HG03175 (cell line): ENCODE data around the gene TCF12.

ENCODE experiments used
- ATAC-seq: cut with Tn5 transposase; IDR thresholded peaks from one replicate; pipeline ENCODE4 v1.9.1; 2021; ENCODE audit warnings: mild to moderate bottlenecking, moderate library complexity; ENCODE audit not compliant: unreplicated experiment

The TCF12 gene

DNA sequence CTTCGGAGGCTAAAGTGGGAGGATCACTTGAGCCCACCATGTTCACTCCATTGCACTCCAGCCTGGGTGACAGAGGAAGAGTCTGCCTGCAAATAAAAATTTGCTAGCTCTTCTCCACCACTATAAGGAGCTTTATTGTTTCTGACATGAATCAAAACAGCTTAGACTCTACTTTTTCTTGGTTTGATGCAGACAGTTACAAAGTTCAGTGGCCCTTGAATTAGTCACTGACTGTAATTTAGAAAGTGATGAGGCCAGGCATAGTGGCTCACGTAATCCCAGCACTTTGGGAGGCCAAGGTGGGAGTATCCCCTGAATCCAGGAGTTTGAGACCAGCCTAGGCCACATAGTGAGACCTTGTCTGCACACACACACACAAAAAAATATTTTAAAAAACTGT lies 285.5 kb downstream of the TCF12 start:
- ATAC-seq = no peak

DNA sequence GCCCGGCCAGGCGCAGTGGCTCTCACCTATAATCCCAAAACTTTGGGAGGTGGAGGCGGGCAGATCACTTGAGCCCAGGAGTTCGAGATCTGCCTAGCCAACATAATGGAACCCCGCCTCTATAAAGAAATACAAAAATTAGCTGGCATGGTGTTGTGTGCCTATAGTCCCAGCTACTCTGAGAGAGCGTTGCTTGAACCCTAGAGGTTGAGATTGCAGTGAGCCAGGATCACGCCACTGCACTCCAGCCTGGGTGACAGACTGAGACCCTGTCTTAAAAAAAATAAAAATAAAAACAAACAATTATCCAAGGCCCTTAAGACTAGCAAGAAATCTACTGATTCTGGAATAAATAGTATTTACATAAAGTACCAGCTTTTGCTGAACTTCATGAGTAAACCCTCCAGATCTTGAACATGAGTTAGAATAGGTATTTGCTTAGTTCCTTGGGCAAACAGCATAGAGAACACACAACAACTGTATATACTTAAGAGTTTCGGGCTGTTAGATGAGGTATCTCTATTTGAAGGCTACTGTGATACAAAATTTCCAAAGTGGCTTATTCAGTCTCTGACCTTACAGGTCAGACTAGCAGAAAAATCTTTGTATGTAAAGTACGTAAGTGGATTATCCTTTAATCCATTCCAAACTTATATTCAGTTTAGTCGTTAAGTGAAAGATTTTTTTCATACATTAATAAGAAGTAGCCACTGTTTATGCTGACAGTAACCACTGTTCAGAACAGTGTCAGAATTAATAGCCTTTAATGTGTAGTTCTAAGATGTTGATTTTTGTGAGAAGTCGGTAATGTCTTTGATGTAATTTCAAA lies 286.8 kb downstream of the TCF12 start:
- no peak for ATAC-seq

DNA sequence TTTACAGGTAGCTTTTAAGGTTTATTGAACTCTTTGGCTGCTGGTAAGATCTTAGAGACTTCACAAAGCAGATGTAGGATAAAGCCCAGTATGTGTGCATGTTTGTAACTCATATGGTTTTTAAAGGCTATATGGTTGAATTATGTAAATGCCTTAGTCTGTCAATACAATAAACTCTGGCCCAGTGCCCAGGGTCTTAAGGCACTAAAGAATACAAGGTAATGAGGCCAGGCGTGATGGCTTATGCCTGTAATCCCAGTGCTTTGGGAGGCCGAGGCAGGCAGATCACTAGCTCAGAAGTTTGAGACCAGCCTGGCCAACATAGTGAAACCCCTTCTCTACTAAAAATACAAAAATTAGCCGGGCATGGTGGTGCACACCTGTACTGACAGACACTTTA lies 287.6 kb downstream of the TCF12 start:
- no peak for ATAC-seq

DNA sequence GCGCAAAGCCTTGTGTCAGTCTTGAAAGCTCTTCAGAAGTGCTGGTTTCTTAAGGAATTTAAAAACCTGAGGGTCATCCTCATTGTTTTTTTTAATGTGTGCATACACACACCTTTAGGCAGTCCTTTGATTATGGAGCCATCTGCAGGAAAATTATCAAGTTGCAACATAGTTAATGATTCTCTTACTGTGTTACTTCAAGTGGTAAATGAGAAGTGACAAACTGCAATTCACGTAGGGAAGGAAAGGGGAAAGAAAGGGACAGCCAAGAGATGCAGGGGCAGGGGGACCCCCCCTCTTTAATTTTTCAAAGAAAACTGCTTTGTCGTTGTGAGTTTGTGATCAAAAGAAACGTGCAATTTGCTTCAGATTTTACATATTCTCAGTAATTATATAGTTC lies 295.4 kb downstream of the TCF12 start:
- ATAC-seq = peak; percentile 73

DNA sequence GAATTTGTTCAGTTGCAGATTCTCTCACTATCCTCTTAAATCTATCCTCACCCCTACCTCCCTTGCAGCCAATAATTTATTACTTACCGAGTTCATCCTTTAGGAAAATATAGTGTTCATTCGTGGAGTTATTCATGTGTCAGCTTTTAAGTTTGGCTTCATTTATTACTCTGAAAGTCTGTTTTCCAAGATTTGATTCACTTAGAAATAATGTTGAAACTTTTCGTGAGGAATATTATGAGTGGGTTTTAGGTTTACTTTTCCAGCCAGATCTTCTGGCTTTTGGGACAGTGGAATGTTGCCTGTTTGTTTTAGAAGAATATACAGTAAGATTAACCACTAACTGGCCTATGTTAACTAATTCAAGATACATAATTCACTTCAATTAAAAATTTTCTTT lies 296.9 kb downstream of the TCF12 start:
- ATAC-seq = no peak

DNA sequence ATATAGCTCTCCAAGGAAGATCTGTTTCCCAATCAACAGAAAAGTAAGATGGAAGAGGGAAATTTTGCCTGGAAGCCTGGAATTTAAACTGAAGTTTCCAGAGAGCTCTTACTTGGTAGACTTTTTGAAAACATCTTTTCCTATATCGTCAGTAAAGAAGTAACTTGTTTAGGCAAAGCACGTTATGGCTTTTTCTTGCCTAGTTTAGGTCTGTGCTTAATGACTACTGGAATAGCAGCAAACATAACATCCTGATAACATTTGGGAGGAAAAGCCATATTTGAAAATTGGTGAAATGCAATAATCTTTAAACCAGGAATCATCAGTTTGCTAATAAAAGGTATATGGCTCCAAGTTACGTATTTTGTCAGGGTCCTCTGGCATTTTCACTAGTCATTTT lies 297.4 kb downstream of the TCF12 start:
- ATAC-seq = no peak

DNA sequence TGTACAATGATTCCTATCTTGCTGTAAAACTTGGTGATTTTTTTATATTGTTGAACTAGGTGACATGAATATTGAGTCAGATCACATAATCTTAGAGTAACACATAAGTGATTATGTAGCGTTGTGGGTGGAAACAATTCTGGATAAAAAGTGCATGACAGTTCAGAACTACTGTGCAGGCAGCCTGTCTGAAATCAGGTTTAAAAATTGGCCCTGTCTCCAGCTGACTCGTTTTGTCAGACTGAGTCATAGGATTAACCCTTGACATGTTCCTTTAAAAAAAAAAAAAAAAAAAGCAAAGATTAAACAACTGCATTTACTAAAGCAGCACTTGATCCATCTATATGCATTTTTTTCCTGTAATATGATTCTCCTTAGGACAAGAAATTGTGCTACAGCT lies 297.8 kb downstream of the TCF12 start:
- no peak for ATAC-seq

DNA sequence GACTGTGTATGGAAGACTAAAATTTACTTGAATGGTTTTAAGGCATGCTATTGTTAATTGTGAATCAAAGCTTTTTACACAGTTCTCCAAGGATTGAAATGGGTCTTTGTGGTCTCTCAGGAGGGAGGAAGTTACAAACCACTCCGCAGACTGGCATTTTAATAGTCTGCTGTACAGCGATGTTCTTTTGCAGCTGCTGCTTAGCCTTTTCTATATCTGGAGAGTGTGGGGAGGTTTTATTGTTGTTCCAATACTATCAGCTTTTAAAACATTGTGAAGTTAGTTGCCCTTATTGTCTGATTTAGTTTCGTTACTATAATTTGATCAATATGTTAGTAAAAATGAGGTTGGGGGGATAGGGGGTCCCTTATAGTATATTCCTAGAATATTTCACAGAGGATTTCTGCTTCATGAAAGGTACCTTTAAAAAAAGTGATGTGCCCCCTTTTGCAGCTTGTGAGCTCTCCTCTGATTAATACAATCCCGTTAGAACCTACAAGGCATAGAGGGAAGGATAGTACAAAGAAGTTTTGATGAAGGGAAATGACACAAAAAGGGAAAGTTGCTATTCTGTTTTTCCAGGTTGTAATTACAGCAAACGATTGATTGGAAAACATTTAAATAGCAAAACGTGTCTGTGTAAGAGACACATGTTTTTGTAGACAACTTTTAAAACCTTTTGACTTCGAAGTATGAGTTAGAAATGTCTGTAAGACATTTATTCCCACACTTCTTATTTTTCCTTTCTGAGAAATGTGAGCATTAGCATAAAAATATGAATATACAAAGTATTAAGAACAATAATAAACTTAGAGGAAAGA lies 299.5 kb downstream of the TCF12 start:
- no peak for ATAC-seq

DNA sequence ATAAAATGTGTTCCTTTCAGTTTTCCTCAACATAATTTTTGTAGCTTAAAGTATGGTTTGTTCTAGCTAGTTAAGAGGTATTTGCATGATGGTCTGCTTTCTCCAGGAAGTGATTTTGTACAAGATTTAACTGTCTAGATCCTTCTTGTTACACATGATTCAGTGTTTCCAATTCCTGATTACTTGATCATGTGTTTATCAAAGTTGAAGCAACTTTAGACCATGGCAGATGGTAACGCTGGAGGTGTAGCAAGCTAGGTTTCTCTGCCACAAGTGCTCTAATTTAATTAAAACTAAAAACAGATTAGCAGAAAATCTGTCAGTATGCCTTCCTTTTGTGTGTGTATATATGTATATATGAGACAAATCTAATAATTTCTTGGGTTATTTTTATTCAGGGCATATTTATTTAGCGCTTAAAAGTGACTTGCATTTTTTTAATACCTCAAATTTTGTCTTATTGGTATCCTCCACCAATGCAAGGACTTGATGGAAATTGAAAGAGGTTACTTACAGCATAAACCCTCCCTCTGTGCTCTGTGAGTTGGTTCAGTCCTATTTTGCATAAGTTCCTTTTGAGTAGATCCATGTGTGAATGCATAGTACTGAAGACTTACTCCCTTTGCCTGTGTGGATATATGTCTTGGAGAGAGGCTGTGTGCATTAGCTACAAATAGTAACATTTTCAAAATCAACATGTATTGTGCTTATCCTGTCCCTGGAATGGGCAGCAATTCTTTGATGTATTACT lies 300.6 kb downstream of the TCF12 start:
- ATAC-seq = no peak

DNA sequence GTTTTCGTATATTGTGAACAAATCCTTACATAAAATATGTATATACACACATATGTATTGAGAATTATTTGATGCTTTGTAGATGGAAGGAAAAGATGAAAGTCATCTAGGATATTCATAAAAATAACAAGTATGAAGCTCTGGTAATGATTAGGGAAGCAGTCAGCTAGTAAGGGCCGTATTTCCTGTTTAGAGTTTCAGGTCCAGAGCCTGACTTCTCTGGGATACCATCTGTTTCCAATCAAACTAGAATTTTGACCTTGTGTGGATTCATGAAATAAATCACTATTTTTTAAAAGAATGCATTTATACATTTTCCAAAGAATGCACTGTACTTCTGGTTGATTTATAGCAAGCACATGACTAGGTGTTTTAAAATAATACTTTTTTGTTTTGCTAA lies 301.8 kb downstream of the TCF12 start:
- no peak for ATAC-seq

DNA sequence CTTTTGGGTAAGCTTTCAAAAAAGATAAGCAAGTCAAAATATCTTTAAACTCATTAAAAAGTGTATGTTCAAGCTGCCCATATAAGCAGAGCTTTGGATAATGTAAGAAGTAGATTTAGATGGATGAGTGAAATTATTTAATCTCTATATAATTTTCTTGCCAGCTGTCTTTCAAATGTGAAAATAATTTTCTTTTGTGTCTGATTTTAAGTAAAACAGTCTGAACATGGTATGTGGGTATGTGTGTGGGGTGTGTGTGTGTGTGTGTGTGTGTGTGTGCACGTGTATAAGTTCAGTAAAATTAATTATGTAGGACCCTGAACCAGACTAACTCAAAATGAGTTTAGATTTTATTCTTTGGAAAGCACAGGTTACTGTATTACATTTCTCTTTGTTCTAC lies 302.7 kb downstream of the TCF12 start:
- no peak for ATAC-seq

DNA sequence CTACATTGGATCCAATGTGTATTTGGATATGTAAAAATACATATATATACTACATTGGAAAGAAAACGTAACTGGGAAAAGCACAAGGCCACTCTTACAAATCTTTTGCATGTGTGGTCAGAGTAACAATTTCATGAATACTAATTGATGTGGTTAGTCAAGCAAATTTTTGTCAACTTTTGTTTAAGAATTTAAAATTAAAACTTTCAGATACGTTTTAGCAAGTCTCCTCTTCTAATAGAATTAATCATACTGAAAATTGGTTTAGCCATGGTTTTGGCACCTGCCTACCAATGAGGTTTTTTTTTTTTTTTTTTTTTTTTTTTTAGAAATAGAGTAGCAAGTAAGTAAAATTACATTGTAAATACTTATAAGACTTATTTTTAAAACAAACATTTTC lies 304.9 kb downstream of the TCF12 start:
- no peak for ATAC-seq

DNA sequence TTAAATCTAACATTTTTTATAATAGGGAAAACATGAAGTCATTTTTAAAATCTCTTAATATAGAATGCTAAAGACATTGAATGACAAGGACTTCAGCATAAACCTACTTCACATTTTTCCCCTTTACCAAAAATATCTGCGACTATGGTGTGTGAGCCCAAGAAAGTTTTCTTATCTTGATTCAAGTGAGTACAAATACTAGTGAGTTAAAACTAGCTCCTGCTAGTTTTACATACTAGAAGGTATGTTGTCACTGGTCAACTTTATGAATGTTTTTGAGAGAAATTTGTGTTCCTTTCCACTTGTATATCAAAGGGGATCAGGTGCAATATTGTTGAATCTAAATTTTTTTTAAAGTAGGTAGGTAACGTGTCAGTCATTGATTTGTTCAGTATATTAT lies 305.4 kb downstream of the TCF12 start:
- ATAC-seq = no peak

DNA sequence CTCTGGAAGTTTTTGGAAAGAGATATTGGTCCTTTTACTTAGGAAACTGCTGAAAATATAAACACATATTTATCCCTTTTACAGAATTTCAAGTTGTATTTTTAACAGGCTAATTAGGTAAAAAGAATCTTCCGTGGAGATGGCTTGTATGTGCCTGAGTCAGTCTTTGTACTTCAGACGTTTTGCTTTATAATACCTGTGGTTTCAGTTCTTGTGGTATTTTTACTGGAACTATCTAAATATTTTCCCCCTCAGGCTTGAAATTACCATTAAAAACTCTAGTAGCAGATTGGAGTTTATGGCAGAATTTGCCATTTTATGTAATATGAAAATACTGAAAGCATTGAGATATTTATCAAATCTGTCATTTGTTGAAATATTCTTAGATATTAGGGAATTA lies 306.2 kb downstream of the TCF12 start:
- ATAC-seq = no peak

DNA sequence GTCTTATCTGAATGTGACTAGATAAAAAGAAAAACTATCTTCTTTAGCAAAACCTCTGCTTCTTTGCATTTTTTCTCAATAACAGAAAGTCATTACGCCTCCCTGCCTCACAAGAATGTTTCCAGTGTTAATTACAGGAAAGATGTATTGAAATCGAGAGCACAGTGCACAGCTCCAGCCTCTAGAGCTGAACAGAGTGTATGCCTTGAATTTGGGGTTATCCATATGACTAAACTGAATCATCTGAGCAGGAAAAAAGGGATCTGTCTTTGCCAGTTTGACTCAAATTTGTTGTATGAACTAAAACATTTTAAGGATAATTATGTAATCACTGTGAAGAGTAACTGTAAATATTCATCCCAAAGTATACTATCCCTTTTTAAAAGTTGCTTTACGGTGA lies 308.7 kb downstream of the TCF12 start:
- ATAC-seq = no peak

DNA sequence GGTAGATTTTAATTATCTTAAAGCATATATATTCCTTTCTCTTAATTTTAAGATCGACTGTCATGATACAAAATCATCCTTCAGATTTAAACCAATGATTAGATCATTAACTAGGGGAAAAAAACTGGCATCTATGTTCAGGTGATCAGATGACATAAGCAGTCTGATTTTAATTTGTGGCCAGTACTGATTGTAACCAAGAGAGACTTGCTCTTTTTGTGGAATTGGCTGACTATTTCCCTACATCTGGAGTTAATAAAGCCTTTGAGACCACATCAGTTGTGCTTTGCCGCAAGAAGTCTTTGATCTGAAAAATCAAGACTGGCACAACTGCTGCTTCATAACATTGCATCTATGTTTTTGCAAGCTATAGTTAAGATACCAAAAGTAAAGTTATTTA lies 309.5 kb downstream of the TCF12 start:
- no peak for ATAC-seq

DNA sequence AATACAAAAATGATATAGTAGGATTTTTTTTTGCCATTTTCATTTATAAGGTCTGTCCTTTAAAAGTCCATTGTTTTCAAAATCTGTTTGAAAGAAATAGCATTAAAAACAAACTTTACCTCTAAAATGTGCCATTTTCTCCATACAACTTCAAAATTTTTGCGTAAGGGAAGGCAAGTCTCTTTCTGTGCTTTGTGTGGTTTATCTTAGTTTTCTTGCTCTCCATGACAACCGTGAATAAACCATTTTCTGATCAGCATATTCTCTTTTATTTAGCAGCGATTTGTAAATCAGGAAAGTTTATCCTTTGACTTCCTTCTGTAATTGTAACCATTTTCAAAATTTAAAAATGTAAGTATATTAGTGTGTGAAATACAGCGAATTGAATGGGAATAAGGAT lies 310.0 kb downstream of the TCF12 start:
- ATAC-seq = no peak

DNA sequence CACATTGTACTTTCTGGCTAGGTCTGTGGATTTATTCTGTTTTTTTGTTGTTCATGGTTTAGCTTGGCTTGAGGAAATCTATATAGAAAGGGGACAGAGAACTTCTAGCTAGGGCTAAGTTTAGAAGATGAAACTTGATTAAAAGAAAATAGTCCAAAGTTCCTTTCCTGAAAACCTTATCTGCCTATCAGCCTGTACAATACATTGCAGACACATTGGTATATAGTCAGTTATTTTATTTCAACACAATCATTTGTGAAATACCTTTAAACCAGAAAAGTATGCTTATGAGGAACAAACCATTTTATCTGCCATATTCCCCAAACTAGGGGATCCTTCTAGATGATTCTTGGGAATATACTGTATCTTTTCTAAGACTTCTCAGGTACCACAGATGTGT lies 310.6 kb downstream of the TCF12 start:
- ATAC-seq = no peak

DNA sequence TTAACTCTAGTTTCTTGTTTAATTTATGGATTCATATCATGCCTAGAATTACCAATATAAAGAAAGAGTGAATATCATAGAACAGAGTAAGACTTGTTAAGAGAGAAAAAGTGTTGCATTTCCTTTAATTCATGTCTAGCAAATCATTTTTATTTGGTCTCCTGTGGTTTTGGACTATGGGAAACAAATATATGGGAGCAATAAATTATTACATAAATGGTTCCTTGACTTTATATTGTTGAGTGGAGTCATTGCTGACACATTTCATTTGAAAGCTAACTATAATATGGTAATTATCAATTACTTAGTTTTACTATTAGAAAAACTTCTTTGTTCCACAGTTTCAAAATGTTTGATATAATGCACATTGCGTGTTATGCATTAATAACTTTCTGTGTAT lies 313.1 kb downstream of the TCF12 start:
- ATAC-seq = no peak

DNA sequence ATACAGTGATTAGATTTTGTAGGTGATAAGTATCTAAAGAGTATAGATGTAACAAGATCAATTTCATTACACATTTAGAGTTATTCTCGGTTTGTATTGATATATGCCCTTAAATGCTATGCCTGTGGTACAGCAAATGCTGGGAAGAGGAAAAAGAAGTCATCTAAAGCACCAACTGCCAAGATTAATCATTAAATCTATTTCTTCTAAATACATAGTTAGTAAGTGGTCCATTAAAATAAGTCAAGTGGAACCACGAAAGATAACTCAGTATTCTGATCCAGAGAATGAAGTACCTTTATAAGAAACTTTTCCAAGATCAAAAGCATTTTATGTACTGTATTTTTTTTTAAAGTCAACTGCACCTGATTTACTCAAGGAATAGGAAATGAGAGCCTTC lies 315.7 kb downstream of the TCF12 start:
- ATAC-seq = no peak

DNA sequence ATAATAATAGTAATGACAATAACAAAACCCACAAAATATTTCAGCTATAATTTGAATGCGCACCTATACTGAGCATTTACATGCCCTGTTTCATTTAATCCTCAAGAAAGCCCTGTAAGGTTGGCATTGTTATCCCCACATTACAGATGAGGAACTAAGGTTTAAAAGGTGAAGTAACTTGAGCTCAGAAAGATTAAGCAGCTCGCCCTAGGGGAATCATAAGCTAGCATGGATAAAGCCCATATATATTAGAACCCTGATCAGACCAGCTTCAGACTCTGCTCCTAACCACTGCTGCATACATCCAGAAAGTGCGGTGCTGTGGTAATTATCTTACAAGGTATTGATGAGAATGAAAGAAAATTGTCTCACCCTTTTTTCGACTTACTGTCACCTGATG lies 316.7 kb downstream of the TCF12 start:
- no peak for ATAC-seq

DNA sequence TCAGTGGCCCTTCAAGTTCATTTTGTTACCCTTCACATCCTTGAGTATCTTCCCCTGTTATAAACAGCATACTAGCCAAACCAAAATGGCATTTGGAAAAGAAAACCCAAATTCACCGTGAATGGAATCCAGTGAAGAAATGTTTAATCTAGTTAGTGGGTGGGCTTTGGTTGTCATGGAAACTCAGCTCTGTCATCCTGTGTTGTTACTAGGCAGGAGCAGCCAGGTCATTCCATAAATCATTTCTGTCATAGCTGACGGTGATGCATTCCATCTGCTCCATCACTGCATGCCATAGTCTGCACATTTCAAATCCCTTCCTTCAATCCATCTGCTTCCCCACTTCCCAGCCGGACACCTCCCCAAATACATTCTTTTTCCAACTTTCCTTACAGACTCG lies 317.4 kb downstream of the TCF12 start:
- no peak for ATAC-seq
